Loucy (cell line): ENCODE results near the gene WWOX.

Experiments used
- H2AFZ ChIP-seq: fragments of 200-600 bp; sonication (generic); 2 replicates; pipeline ENCODE4 v1.6.0; 2016; ENCODE audit warnings: antibody characterized with exemption, mild to moderate bottlenecking, low read length, moderate library complexity
- H3F3A ChIP-seq: fragments of 200-600 bp; 2 replicates; pipeline ENCODE4 v1.6.0; 2016; ENCODE audit warnings: antibody characterized with exemption, low read depth, mild to moderate bottlenecking
- H3K27me3 ChIP-seq: fragments of 200-600 bp; sonication (generic); 2 replicates; pipeline ENCODE4 v1.6.1; 2014; ENCODE audit warnings: low read length, mild to moderate bottlenecking; ENCODE audit not compliant: insufficient read depth, poor library complexity, severe bottlenecking
- H3K36me3 ChIP-seq: fragments of 200-600 bp; sonication (generic); 2 replicates; pipeline ENCODE4 v1.6.1; 2016; ENCODE audit warnings: low read length; ENCODE audit not compliant: insufficient read depth
- H3K4me1 ChIP-seq: fragments of 200-600 bp; sonication (generic); 2 replicates; pipeline ENCODE4 v1.5.1; 2014; ENCODE audit warnings: low read length, mild to moderate bottlenecking; ENCODE audit not compliant: insufficient read depth, poor library complexity, severe bottlenecking
- H3K4me2 ChIP-seq: fragments of 200-600 bp; sonication (generic); 2 replicates; pipeline ENCODE4 v1.6.0; 2014; ENCODE audit warnings: antibody characterized with exemption, low read length, low read depth, mild to moderate bottlenecking; ENCODE audit not compliant: poor library complexity, severe bottlenecking
- H3K4me3 ChIP-seq: fragments of 200-600 bp; sonication (generic); 2 replicates; pipeline ENCODE4 v1.5.1; 2014; ENCODE audit warnings: low read length, mild to moderate bottlenecking, mixed read lengths; ENCODE audit not compliant: poor library complexity, severe bottlenecking
- H3K79me2 ChIP-seq: fragments of 200-600 bp; sonication (generic); 2 replicates; pipeline ENCODE4 v1.6.1; 2014; ENCODE audit warnings: low read length; ENCODE audit not compliant: insufficient read depth
- H3K9ac ChIP-seq: fragments of 200-600 bp; sonication (generic); 2 replicates; pipeline ENCODE4 v1.6.0; 2014; ENCODE audit warnings: mild to moderate bottlenecking, low read depth, low read length, moderate library complexity; ENCODE audit not compliant: poor library complexity, severe bottlenecking
- H3K9me2 ChIP-seq: fragments of 200-600 bp; sonication (generic); replicated peaks from 2 replicates; pipeline ENCODE4 v1.6.1; 2016; ENCODE audit warnings: low read depth, low read length, mixed read lengths
- H3K9me3 ChIP-seq: fragments of 200-600 bp; sonication (generic); 2 replicates; pipeline ENCODE4 v1.6.1; 2014; ENCODE audit warnings: mild to moderate bottlenecking, antibody characterized with exemption, low read length, low read depth; ENCODE audit not compliant: insufficient read depth
- H4K20me1 ChIP-seq: fragments of 200-600 bp; sonication (generic); 2 replicates; pipeline ENCODE4 v1.6.0; 2014; ENCODE audit warnings: antibody characterized with exemption, low read length, mild to moderate bottlenecking; ENCODE audit not compliant: insufficient read depth, poor library complexity, severe bottlenecking
- CTCF ChIP-seq: fragments of 200-600 bp; sonication (generic); conservative IDR thresholded peaks from 2 replicates; pipeline ENCODE4 v1.5.1; 2014; ENCODE audit warnings: mild to moderate bottlenecking, antibody characterized with exemption, low read length
- EZH2phosphoT487 ChIP-seq: fragments of 200-600 bp; IDR thresholded peaks from 2 replicates; pipeline ENCODE4 v1.6.1; 2018; ENCODE audit warnings: antibody characterized with exemption, mild to moderate bottlenecking, moderate library complexity, borderline replicate concordance

Gene WWOX

GRCh38 chr16:78377312-78377711 is 277.9 kb downstream of the WWOX start:
- no peaks in the 10 kb centered on the region for H3F3A ChIP-seq
- no peak overlapping the region for H2AFZ ChIP-seq
- H3K4me2 ChIP-seq, result no peak overlapping the region

GRCh38 chr16:78381060-78381459 is 281.6 kb downstream of the WWOX start:
- Histone ChIP-seq H3K9ac (no peak overlapping the region), H3K27me3 (no peaks in the 10 kb centered on the region), H3K9me3 (no peaks in the 10 kb centered on the region), H3K36me3 (no peaks in the 10 kb centered on the region), H3K4me2 (no peak overlapping the region), H3K79me2 (no peaks in the 10 kb centered on the region), H3K4me1 (no peaks in the 10 kb centered on the region), H4K20me1 (no peaks in the 10 kb centered on the region), H2AFZ (no peak overlapping the region), H3K4me3 (no peak overlapping the region), H3K9me2 (no peaks in the 10 kb centered on the region), H3F3A (no peaks in the 10 kb centered on the region)
- TF ChIP-seq CTCF (no peak), EZH2phosphoT487 (no peak)

More at GRCh38 chr16:78377312-78377711, 277.9 kb downstream of the WWOX start:
- Histone ChIP-seq H3K27me3 (no peaks in the 10 kb centered on the region), H3K9ac (no peak overlapping the region), H3K79me2 (no peaks in the 10 kb centered on the region), H3K4me1 (peaks cover 7% of the 10 kb centered on the region), H3K9me2 (no peaks in the 10 kb centered on the region), H3K36me3 (no peaks in the 10 kb centered on the region), H4K20me1 (no peaks in the 10 kb centered on the region), H3K9me3 (no peaks in the 10 kb centered on the region), H3K4me3 (no peak overlapping the region)
- TF ChIP-seq EZH2phosphoT487 (no peak), CTCF (no peak)

- no peak for TF ChIP-seq CTCF
- TF ChIP-seq EZH2phosphoT487, result no peak
- Histone ChIP-seq H3K36me3 (no peaks in the 10 kb centered on the region), H2AFZ (no peak overlapping the region), H3K9me3 (no peaks in the 10 kb centered on the region), H3K4me1 (no peaks in the 10 kb centered on the region), H4K20me1 (no peaks in the 10 kb centered on the region), H3K4me2 (no peak overlapping the region), H3F3A (no peaks in the 10 kb centered on the region), H3K27me3 (no peaks in the 10 kb centered on the region), H3K4me3 (no peak overlapping the region), H3K9ac (no peak overlapping the region), H3K9me2 (no peaks in the 10 kb centered on the region), H3K79me2 (no peaks in the 10 kb centered on the region)
Observed at GRCh38 chr16:78383118-78383517, 283.7 kb downstream of the WWOX start.
